ENCODE results near the gene PLAC9. TPM values are rescaled to one million over a fixed set of nuclear protein-coding genes. Genes with fewer than 3 reads are reported as not detected.
"Not testable (repeated sequence)": the region's sequence is repeated elsewhere in the genome, so short reads cannot be mapped to it uniquely, and the experiment has no call there.

PLAC9 gene
- not detected for total RNA-seq

DNA sequence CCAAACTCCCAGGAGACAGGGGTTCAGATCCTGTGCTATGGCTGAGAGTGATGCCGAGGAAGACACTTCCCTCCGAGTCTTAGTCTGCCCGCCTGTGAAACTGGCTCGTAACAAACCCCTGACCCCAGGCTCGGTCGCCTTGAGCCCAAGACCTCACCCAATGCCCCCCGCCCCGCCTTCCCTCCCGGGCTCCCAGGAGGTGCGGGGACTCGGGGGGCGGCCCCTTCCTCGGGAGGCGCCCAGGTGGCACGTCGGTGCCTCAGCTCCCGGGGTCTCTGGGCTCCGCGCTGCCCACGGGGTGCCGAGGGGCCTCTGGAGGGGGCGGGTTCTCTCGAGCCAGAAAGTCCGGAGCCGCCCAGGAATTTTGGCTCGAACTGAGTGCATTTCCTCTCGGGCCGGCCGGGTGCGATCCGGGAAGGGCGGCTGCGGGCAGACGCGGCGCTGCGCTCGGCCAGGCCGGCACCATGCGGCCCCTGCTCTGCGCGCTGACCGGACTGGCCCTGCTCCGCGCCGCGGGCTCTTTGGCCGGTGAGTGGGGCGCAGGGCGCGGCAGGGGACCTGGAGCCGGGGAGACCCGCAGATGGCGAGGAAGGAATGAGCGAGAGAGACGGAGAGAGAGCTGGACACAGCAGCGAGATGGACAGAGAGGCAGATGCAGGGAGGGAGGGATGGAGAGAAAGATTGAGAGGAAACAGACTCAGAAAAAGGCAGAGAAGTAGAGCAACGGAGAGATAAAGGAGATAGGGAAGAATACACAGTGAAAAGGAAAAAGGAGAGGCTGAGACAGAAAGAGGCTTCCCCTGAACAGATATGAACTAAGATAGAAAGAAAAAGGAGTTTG lies at the start of gene PLAC9:
PLAC9 (plus strand) TSS at position 432 of the 841 bp plus-strand sequence; CDS start at position 465, 33 bp downstream.
- ATAC-seq (replicated peaks in 1 of 2): peak in 1 of 2 donors; percentile 28
- H3K4me3 Mint-ChIP-seq: peak within 1 kb of the TSS; percentile 46 to 60
- no peak within 1 kb of the TSS for H3K27ac Mint-ChIP-seq

DNA sequence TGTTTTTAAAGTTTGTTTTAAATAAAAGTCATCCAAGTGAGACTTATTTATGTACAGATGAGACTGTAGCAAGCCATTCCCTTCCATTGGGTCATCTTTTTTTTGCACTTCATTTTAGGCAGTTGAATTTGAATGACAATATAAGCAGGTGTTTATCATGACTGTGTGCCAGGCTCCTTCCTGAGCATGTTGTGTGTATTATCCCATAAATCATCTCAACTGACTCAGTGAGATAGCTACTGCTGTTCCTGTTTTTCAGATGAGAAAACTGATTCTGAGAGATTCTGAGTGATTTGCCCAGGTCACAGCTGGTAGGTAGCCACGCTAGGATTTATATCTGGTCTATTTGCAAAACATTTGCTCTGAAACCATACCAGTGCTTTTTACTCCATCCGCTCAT lies 42.4 kb upstream of the PLAC9 start:
- Mint-ChIP-seq H3K9me3 (no peaks in the 10 kb centered on the region), H3K4me1 (ENCODE audit: low read depth) (no peaks in the 10 kb centered on the region), H3K27me3 (ENCODE audit: low read depth) (no peaks in the 10 kb centered on the region), H3K36me3 (ENCODE audit: insufficient read depth in 2 of 2) (no peaks in the 10 kb centered on the region), H3K4me3 (no peak overlapping the region), H3K27ac (no peak overlapping the region)
- no peak for ATAC-seq (replicated peaks in 1 of 2)
- DNase-seq: no peak

More for the DNA sequence above, at the start of gene PLAC9:
- Mint-ChIP-seq H3K9me3 (no peaks in the 10 kb centered on the region), H3K4me1 (ENCODE audit: low read depth) (peaks cover 7% of the 10 kb centered on the region), H3K36me3 (ENCODE audit: insufficient read depth in 2 of 2) (no peaks in the 10 kb centered on the region), H3K27me3 (ENCODE audit: low read depth) (peaks cover 34% of the 10 kb centered on the region)
- DNase-seq: no peak

GRCh38 chr10:80094231-80094630 lies 38.3 kb upstream of the PLAC9 start:
- no peaks in the 10 kb centered on the region for H3K27me3 Mint-ChIP-seq (ENCODE audit: low read depth)
- no peaks in the 10 kb centered on the region for H3K9me3 Mint-ChIP-seq
- ATAC-seq (replicated peaks in 1 of 2) (no peak), DNase-seq (no peak)
- H3K27ac Mint-ChIP-seq: no peak overlapping the region
- no peaks in the 10 kb centered on the region for H3K4me1 Mint-ChIP-seq (ENCODE audit: low read depth)
- H3K4me3 Mint-ChIP-seq: no peak overlapping the region
- H3K36me3 Mint-ChIP-seq (ENCODE audit: insufficient read depth in 2 of 2): no peaks in the 10 kb centered on the region

DNA sequence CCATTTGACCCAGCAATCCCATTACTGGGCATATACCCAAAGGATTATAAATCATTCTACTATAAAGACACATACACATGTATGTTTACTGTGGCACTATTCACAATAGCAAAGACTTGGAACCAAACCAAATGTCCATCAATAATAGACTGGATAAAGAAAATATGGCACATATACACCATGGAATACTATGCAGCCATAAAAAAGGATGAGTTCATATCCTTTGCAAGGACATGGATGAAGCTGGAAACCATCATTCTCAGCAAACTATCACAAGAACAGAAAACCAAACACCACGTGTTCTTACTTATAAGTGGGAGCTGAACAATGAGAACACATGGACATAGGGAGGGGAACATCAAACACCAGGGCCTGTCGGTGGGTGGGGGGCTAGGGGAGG lies 34.3 kb upstream of the PLAC9 start:
- ATAC-seq (replicated peaks in 1 of 2); H3K4me3 Mint-ChIP-seq; H3K4me1 Mint-ChIP-seq (ENCODE audit: low read depth); H3K27ac Mint-ChIP-seq; H3K36me3 Mint-ChIP-seq (ENCODE audit: insufficient read depth in 2 of 2); H3K27me3 Mint-ChIP-seq (ENCODE audit: low read depth); DNase-seq; H3K9me3 Mint-ChIP-seq: not testable (repeated sequence)

DNA sequence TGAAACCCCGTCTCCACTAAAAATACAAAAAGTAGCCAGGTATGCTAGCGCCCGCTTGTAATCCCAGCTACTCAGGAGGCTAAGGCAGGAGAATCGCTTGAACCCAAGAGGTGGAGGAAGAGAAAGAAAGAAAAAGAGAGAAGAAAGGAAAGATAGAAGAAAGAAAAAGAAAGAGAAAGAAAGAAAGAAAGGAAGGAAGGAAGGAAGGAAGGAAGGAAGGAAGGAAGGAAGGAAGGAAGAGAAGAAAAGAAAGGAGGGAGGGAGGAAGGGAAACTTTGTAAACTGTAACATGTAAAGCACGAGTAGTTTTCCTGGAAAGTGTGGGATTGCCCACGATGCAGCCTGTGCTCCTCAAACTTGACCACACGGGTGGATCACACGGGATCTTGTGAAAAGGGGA lies 33.2 kb upstream of the PLAC9 start:
- H3K27me3 Mint-ChIP-seq (ENCODE audit: low read depth); H3K36me3 Mint-ChIP-seq (ENCODE audit: insufficient read depth in 2 of 2); H3K27ac Mint-ChIP-seq; H3K4me3 Mint-ChIP-seq; ATAC-seq (replicated peaks in 1 of 2); DNase-seq; H3K4me1 Mint-ChIP-seq (ENCODE audit: low read depth); H3K9me3 Mint-ChIP-seq: not testable (repeated sequence)

- no peaks in the 10 kb centered on the region for H3K4me1 Mint-ChIP-seq (ENCODE audit: low read depth)
- no peaks in the 10 kb centered on the region for H3K27me3 Mint-ChIP-seq (ENCODE audit: low read depth)
- no peak overlapping the region for H3K4me3 Mint-ChIP-seq
- H3K9me3 Mint-ChIP-seq: no peaks in the 10 kb centered on the region
- ATAC-seq (replicated peaks in 1 of 2): no peak
- H3K27ac Mint-ChIP-seq: no peak overlapping the region
- DNase-seq: no peak
- H3K36me3 Mint-ChIP-seq (ENCODE audit: insufficient read depth in 2 of 2): no peaks in the 10 kb centered on the region
Measured at GRCh38 chr10:80100116-80100515, 32.4 kb upstream of the PLAC9 start.

DNA sequence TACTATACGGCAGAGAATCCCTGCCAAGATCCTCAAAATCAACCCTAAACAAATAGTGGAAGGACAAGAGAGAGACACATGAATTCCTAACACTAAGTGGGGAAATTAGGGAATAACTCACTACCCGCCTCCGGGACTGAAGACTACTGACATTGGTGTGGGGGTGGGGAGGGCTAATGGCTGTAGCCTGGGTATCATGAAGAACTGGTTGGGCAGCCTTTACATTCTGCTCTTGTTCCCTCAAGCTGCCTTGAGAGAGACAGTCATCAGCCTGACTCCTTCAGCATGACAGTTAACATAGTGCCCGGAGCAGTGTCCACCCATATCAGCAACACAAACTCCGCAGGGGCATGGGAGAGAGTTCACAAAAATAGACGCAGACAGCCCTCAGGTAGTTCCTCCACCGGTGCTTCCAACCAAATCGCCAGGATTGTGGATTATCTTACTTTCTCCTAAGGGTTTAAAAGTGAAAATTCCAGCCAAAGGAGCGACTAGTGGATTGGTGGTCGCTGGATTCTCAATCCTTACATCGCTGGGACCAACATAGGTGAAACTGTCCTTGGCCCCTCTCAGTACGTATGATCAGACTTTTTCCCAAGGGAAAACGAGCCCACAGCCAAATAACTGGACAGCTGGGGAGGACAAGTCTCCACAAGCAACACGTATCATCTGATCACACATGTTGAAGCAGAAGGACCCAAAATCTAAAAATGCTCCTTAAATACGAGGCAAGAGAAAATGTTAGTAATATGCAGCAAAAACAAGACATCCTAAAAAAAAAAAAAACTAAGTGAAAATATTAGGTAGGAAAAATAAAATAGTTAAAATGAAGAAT lies 31.5 kb upstream of the PLAC9 start:
- Mint-ChIP-seq H3K9me3 (no peaks in the 10 kb centered on the region), H3K4me1 (ENCODE audit: low read depth) (no peaks in the 10 kb centered on the region), H3K4me3 (no peak overlapping the region), H3K27me3 (ENCODE audit: low read depth) (no peaks in the 10 kb centered on the region), H3K27ac (no peak overlapping the region), H3K36me3 (ENCODE audit: insufficient read depth in 2 of 2) (no peaks in the 10 kb centered on the region)
- DNase-seq: no peak
- ATAC-seq (replicated peaks in 1 of 2): no peak

GRCh38 chr10:80104066-80104926 lies 28.2 kb upstream of the PLAC9 start:
- ATAC-seq (replicated peaks in 1 of 2): peak; percentile 46 to 60
- Mint-ChIP-seq H3K9me3 (peaks cover 7 to 9% of the 10 kb centered on the region in 2 donors), H3K4me3 (no peak overlapping the region)

GRCh38 chr10:80108576-80109239 lies 23.8 kb upstream of the PLAC9 start:
- H3K9me3 Mint-ChIP-seq: peaks cover 7 to 9% of the 10 kb centered on the region in 2 donors
- ATAC-seq (replicated peaks in 1 of 2): no peak
- H3K4me1 Mint-ChIP-seq (ENCODE audit: low read depth): no peaks in the 10 kb centered on the region
- no peaks in the 10 kb centered on the region for H3K27me3 Mint-ChIP-seq (ENCODE audit: low read depth)
- peaks cover 11 to 21% of the 10 kb centered on the region in 2 donors for H3K36me3 Mint-ChIP-seq (ENCODE audit: insufficient read depth in 2 of 2)
- DNase-seq: no peak
- H3K27ac Mint-ChIP-seq: no peak overlapping the region
- no peak overlapping the region for H3K4me3 Mint-ChIP-seq

More at GRCh38 chr10:80104066-80104926, 28.2 kb upstream of the PLAC9 start:
- H3K36me3 Mint-ChIP-seq (ENCODE audit: insufficient read depth in 2 of 2): peaks cover 8 to 17% of the 10 kb centered on the region in 2 donors
- no peak for DNase-seq
- no peaks in the 10 kb centered on the region for H3K27me3 Mint-ChIP-seq (ENCODE audit: low read depth)
- no peak overlapping the region for H3K27ac Mint-ChIP-seq
- H3K4me1 Mint-ChIP-seq (ENCODE audit: low read depth): no peaks in the 10 kb centered on the region

- no peak for ATAC-seq (replicated peaks in 1 of 2)
Measured at GRCh38 chr10:80110986-80111385, 21.5 kb upstream of the PLAC9 start.

GRCh38 chr10:80118669-80119068 lies 13.9 kb upstream of the PLAC9 start:
- DNase-seq (no peak), ATAC-seq (replicated peaks in 1 of 2) (no peak)
- Mint-ChIP-seq H3K27ac (no peak overlapping the region), H3K27me3 (ENCODE audit: low read depth) (no peaks in the 10 kb centered on the region), H3K4me3 (no peak overlapping the region), H3K9me3 (no peaks in the 10 kb centered on the region), H3K36me3 (ENCODE audit: insufficient read depth in 2 of 2) (no peaks in the 10 kb centered on the region), H3K4me1 (ENCODE audit: low read depth) (no peaks in the 10 kb centered on the region)

More at GRCh38 chr10:80110986-80111385, 21.5 kb upstream of the PLAC9 start:
- no peaks in the 10 kb centered on the region for H3K27me3 Mint-ChIP-seq (ENCODE audit: low read depth)
- DNase-seq: no peak
- no peaks in the 10 kb centered on the region for H3K4me1 Mint-ChIP-seq (ENCODE audit: low read depth)
- H3K4me3 Mint-ChIP-seq: no peak overlapping the region
- H3K36me3 Mint-ChIP-seq (ENCODE audit: insufficient read depth in 2 of 2): peaks cover 11 to 21% of the 10 kb centered on the region in 2 donors
- peaks cover 7 to 9% of the 10 kb centered on the region in 2 donors for H3K9me3 Mint-ChIP-seq
- no peak overlapping the region for H3K27ac Mint-ChIP-seq

DNA sequence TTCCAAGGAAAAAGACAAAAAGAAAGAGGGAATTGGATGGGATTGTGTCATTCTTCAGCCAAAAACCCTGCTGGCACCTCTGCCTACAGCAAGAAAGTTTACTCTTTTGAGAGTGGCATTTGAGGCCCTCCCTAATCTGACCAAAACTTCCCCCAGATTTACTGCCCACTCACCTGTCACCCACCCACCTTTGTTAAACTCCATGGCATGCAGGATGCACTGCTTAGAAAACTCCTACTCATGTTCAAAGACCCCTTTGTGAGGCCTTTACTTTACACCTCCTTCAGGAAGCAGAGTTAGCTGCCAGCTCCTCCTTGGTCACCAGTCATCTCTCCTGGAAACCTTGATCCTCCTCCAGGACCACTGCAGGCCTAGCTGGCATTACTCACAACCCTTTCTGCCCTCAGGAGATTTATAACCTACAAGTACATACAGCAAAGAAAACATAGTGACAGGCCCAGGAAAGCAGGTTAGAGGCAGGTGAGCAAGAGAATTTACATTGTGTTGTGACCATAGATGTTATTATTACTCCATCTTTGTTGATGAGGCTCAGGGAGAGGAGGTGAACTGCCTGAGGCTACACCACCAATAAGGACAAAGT lies 10.3 kb upstream of the PLAC9 start:
- no peak for DNase-seq
- ATAC-seq (replicated peaks in 1 of 2): no peak
- Mint-ChIP-seq H3K27ac (no peak overlapping the region), H3K9me3 (no peaks in the 10 kb centered on the region), H3K4me1 (ENCODE audit: low read depth) (no peaks in the 10 kb centered on the region), H3K4me3 (no peak overlapping the region), H3K36me3 (ENCODE audit: insufficient read depth in 2 of 2) (no peaks in the 10 kb centered on the region), H3K27me3 (ENCODE audit: low read depth) (no peaks in the 10 kb centered on the region)

Data from activated T-cell treated with anti-CD3 and anti-CD28 coated beads, Interleukin-2, amount 50 U/mL, for 72 hours (primary cell).